Stimulated activated memory B cell treated with anti-CD40 and anti-IgM and Interleukin-4, amounts not matched to agents 10 μg/mL and 1 μg/mL and 100 μg/mL, for 72 hours (primary cell): Measurements from ENCODE around the gene HOXC12.

ENCODE experiments used
- ATAC-seq: fragments of 150-1000 bp; cut with Tn5 transposase; 2 replicates; pipeline ENCODE4 v1.10.0; 2021
- H3K27ac Mint-ChIP-seq: one replicate; pipeline ENCODE4 v1.8.0; 2022; ENCODE audit warnings: mild to moderate bottlenecking, mixed read lengths
- H3K27me3 Mint-ChIP-seq: one replicate; pipeline ENCODE4 v1.8.0; 2022; ENCODE audit warnings: mixed read lengths
- H3K36me3 Mint-ChIP-seq: one replicate; pipeline ENCODE4 v1.8.0; 2022; ENCODE audit warnings: mixed read lengths
- H3K4me1 Mint-ChIP-seq: one replicate; pipeline ENCODE4 v1.8.0; 2022; ENCODE audit warnings: mixed read lengths
- H3K4me3 Mint-ChIP-seq: one replicate; pipeline ENCODE4 v1.8.0; 2022; ENCODE audit warnings: mild to moderate bottlenecking, moderate library complexity, mixed read lengths
- H3K9me3 Mint-ChIP-seq: one replicate; pipeline ENCODE4 v1.8.0; 2022; ENCODE audit warnings: mixed read lengths

The HOXC12 gene

GRCh38 chr12:54006559-54007220 is 52.0 kb downstream of the HOXC12 start:
- Mint-ChIP-seq H3K36me3 (no peaks in the 10 kb centered on the region), H3K27me3 (peaks cover 95% of the 10 kb centered on the region), H3K4me3 (peak overlapping the region; percentile 80), H3K27ac (no peak overlapping the region), H3K9me3 (no peaks in the 10 kb centered on the region), H3K4me1 (peaks cover 40% of the 10 kb centered on the region)
- no peak for ATAC-seq

- Mint-ChIP-seq H3K4me1 (peaks cover 40% of the 10 kb centered on the region), H3K4me3 (no peak overlapping the region), H3K36me3 (no peaks in the 10 kb centered on the region), H3K27ac (no peak overlapping the region), H3K27me3 (peaks cover 95% of the 10 kb centered on the region), H3K9me3 (no peaks in the 10 kb centered on the region)
- no peak for ATAC-seq
Measured at GRCh38 chr12:54007538-54008259, 53.0 kb downstream of the HOXC12 start.

- Mint-ChIP-seq H3K36me3 (no peaks in the 10 kb centered on the region), H3K4me3 (no peak overlapping the region), H3K4me1 (peaks cover 40% of the 10 kb centered on the region), H3K27ac (no peak overlapping the region), H3K27me3 (peaks cover 95% of the 10 kb centered on the region), H3K9me3 (no peaks in the 10 kb centered on the region)
- no peak for ATAC-seq
Measured at GRCh38 chr12:54008260-54008552, 53.5 kb downstream of the HOXC12 start.
